ENCODE measurements around the gene ZBTB20.

GRCh38 chr3:114528517-114528916 lies 618.6 kb downstream of the ZBTB20 start:
- TF ChIP-seq CTCF (conservative IDR thresholded peaks at IDR 0.05 in 1 of 2, IDR thresholded peaks at IDR 0.05 in 1 of 2; ENCODE audit: low read depth in 1 of 2, low read length in 2 of 2) = no peak
- TF ChIP-seq EZH2 (IDR thresholded peaks at IDR 0.05; ENCODE audit: low read length, missing control alignments) = no peak
